HuH-7.5 (cell line): Measurements from ENCODE around the gene KIF19.
"Not testable (repeated sequence)": the region's sequence is repeated elsewhere in the genome, so short reads cannot be mapped to it uniquely, and the experiment has no call there.

Source experiments
- DNase-seq: peaks from one replicate; pipeline ENCODE4 v3.0.0; 2011; ENCODE audit warnings: low spot score

The KIF19 gene

DNA sequence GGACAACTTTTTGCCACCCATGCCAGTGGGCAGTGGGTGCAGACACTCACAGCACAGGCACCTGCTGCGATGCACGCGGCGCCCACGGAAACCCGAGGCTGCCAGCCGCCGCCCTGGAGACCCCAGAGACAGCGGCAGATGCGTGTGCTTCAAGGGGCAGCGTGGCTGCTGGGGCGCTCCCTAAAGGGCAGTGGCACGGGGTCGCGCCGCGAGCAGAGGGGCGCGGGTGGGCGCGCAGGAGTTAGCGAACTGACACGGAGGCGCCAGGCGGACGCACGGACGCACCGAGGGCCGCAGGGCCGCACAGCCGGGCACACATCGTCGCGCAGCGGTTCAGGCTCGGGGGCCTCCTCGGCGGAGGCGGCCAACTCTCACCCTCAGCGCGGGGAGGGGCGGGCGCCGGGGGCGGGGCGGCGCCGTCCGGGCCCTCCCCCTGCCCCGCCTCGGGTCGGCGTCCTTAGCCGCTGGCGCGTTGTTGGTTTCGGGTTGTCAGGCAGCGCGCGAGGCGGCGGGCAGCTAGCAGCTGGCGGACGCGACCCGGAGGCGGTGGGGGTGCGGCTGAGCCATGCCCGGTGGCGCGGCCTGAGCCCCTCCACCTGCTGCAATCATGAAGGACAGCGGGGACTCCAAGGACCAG lies at the start of gene KIF19:
Gene KIF19, plus strand, starts transcription at position 484 of the 637 bp plus-strand sequence. Its CDS starts 124 bp downstream, at position 608.
- no peak for DNase-seq

GRCh38 chr17:74276541-74277009 lies 49.5 kb upstream of the KIF19 start:
- DNase-seq: no peak

DNA sequence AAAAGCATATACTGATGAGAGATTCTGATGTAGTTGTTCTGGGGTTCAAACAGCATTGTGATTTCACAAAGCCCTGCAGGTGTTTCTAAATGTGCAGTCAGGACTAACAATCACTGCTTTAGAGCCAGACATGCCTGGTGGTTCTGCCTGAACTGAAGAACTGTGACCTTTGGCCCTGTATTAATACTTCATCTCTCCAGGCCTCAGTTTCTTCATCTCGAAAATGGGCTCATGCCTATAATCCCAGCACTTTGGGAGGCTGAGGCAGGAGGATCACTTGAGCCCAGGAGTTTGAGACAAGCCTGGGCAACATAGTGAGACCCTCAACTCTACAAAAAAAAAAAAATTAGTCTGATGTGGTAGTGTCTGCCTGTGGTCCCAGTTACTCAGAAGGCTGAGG lies 48.1 kb upstream of the KIF19 start:
- no peak for DNase-seq

- DNase-seq: not testable (repeated sequence)
Measured at GRCh38 chr17:74279617-74280016, 46.4 kb upstream of the KIF19 start.

DNA sequence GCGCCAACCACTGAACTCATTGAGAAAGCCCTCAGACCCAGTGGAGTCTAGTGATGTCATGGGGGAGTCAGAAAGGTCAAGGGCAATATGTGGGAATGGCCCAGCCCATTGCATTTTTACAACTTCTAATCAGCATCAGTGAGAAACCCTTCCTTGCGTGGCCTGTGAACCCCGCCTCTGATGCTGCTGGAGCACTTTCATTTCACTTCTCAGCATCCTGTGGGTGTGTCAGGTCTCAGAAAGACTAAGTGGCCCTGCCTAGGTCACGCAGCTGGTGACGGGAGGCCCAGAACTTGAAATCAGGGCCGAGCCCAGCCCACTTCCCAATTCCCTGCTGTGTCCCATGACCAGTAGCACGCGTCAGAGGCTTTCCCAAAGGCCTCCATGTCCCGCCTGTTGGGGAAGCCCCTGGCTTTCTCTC lies 45.9 kb upstream of the KIF19 start:
- no peak for DNase-seq

- DNase-seq: no peak
Measured at GRCh38 chr17:74281799-74282198, 44.2 kb upstream of the KIF19 start.

DNA sequence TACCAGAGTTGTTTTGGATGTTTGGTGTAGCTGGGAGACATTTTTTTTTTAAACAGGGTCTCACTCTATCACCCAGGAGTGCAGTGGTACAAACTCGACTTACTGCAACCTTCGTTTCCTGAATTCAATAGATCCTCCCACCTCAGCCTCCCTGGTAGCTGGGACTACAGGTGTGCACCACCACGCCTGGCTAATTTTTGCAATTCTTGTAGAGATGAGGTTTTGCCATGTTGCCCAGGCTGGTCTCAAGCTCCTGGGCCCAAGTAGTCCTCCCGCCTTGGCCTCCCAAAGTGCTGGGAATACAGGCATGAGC lies 43.8 kb upstream of the KIF19 start:
- DNase-seq: not testable (repeated sequence)

DNA sequence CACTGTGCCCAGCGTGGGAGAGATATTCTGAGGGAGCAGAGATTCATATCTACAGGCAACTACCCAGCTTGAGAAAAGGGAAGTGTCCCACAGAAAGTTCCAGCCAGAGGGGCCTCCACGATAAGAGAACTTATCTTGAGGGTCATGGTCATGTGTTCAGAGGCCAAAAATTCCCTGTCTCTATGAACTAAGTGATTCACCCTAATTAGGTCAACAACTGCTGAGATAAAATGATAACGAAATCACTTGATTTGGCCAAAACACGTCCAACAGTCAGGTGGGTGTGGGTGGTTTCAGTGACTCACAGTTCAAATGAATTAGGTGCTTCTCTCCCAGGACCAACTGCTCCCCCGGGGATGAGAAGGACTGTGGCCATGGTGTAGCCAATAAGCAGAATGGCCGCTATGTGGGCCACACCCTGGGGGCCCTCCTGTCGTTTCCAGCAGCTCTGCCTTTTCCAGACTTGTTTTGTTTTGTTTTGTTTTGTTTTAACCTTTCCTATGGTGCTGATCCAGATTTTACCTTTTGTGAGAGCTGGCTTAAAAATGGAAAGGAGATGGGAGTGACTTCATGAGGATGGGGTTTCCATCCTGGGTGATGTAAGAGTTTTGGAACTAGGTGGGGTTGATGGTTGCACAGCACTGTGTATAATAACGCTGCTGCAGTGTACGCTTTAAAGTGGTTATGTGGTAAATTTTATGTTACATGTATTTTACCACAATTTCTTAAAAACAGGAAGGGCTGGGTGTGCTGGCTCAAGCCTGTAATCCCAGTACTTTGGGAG lies 43.2 kb upstream of the KIF19 start:
- DNase-seq: no peak

DNA sequence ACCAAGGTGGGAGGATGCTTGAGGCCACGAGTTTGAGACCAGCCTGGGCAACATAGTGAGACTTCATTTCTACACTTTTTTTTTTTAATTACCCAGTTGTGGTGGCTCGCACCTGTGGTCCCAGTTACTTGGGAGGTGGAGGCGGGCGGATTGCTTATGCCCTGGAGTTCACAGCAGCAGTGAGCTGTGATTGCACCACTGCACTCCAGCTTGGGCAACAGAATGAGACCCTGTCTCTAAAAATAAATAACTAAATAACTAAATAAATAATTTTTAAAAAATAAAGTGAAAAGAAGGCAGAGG lies 42.7 kb upstream of the KIF19 start:
- no peak for DNase-seq

- DNase-seq: no peak
Measured at GRCh38 chr17:74287031-74287602, 38.9 kb upstream of the KIF19 start.

DNA sequence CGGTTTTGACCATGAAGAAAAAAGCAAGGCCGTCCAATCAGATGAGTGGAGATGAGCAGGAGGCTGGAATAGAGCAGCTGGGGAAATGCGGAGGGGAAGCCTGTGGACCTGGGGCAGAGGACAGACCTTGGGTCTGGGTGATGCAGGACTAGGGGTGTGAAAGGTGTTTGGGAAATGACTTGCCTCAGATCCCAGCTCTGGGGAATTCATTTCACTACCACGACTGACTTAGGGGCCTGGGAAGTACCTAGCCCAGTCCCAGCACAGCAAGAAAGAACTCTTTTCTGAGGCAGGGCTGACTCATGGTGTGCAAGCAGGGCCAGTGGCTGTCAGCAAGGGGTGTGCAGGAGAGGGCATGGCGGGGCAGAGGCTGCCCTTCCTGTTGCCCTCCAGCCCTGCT lies 37.2 kb upstream of the KIF19 start:
- DNase-seq: no peak

DNA sequence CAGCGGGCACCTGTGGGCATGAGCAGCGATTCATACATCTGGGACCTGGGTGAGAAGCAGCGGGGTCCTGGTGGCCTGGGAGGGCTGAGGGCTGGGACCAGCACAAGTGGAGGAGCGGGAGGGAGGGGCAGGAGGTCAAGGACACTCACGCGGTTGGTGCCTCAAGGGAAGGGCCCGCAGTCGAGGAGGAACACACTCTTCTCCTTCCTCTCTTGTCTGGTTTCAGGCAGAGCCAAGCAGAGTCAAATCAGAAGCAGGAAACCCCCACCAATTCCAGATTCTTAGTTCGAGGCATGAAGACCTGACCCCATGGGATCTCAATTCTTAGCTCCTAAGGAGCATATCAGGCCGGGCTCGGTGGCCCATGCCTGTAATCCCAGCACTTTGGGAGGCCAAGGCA lies 36.3 kb upstream of the KIF19 start:
- no peak for DNase-seq

GRCh38 chr17:74290340-74290739 lies 35.7 kb upstream of the KIF19 start:
- no peak for DNase-seq

DNA sequence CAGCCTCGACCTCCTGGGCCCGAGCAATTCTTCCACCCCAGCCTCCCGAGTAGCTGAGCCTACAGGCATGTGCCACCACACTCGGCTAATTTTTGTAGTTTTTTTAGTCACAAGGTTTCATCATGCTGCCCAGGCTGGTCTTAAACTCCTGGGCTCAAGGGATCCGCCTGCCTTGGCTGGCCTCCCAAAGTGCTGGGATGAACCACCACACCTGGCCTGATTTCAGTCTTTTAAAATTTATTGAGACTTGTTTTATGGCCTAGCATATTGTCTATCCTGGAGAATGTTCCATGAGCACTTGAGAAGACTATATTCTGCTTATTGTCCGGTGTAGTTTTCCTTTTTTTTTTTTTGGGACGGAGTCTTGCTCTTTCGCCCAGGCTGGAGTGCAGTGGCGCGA lies 33.5 kb upstream of the KIF19 start:
- DNase-seq: no peak

- no peak for DNase-seq
Measured at GRCh38 chr17:74295625-74296547, 30.1 kb upstream of the KIF19 start.

GRCh38 chr17:74296548-74296936 lies 29.5 kb upstream of the KIF19 start:
- peak; percentile 35 for DNase-seq

DNA sequence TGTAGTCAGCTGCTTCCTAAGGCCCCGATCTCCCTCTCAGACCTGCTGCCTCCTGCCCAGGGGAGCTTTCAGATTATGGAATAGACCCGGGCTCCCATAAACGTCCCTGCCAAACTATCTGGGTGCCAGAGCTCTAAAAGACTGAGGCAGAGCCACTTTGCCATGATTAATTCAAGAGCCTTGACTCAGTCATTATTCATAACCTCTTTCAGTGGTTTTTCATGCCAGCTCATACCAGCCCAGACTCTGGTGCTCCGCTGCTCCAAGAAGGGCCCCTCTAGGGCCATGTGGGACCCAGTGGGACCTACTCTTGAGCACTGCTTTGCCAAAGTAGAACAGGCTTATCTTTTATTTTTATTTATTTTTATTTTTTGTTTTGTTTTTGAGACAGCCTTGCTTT lies 28.1 kb upstream of the KIF19 start:
- no peak for DNase-seq

DNA sequence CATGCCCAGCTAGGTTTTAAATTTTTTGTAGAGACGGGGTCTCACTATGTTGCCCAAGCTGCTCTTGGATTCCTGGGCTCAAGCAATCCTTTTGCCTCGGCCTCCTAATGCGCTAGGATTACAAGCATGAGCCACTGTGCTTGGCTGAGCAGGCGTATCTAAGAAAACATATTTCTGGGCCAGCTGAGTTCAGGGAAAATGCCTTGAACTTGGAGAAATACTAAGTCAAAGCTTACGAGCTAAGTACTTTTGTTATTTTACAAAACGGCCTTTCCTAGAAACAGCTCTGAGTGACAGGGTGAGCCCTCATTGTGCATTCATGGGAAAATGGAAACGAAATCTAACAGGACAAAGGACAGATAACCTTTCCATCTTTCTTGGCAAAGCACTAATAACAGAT lies 27.2 kb upstream of the KIF19 start:
- DNase-seq: no peak

DNA sequence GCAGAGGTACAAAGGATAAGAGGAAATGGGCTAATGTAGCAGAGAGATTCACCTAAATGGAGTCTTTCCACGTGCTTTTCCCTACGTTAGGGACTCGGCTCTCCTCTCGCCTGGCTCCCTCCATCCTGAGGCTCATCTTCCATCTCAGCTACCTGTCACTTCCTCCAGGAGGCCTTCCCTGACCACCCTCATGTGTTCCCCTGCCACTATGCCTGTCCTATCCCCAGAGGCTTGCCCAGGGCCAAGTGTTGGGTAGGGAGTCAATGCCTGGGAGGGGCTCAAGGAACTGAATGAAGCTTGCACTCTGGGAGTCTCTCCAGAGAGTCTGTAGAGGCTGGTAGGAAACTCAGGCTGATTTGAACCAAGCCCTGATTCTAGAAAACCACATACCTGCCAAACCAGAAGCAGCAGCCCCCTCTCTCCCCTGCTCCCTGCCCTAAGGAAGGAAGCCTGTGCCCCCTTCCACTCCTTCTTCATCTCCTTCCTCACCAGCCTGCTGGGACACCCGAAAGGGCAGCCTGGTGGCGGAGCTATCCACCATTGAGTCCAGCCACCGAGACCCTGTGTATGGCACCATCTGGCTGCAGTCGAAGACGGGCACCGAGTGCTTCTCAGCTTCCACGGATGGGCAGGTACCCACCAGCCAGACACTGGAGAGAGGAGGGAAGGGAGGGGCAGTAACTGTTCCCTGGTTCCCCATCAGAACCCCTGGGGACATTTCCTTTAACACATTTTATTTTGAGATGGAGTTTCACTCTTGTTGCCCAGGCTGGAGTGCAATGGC lies 26.6 kb upstream of the KIF19 start:
- no peak for DNase-seq

DNA sequence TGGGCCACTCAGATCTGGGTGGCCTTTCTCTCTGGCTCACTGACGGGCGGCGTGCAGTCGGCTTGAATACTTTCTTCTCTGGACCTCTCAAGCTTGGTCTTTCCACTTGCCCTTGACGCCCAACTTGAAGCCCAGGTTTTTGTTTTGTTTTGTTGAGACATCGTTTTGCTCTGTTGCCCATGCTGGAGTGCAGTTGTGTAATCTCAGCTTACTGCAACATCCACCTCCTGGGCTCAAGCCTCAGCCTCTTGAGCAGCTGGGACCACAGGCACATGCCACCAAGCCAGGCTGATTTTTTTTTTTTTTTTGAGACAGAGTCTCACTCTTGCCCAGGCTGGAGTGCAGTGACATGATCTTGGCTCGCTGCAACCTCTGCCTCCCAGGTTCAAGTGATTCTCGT lies 22.7 kb upstream of the KIF19 start:
- no peak for DNase-seq

DNA sequence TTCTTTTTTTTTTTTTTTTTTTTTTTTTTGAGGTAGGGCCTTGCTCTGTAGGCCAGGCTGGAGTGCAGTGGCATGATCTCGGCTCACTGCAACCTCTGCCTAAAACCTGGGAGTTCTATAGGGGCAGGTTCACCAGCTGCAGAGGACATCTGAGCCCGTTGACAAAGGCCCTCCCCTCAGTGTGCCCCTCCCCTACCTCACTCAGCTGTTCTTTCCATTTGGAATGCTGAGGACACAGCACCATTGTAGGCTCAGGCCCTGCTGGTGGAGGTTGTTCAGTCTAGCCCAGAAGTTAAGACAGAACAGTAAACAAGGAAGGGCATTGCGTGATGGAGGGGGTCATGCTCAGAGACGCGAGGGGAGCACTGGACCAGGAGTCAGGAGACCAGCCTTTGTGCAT lies 21.8 kb upstream of the KIF19 start:
- DNase-seq: no peak
